GM19467 (cell line): ENCODE data around the gene MOB1A.
"Not testable (repeated sequence)": the region's sequence is repeated elsewhere in the genome, so short reads cannot be mapped to it uniquely, and the experiment has no call there.

ENCODE experiments used
- ATAC-seq: cut with Tn5 transposase; IDR thresholded peaks from one replicate; pipeline ENCODE4 v1.9.1; 2021; ENCODE audit warnings: mild to moderate bottlenecking, moderate library complexity; ENCODE audit not compliant: unreplicated experiment

Gene MOB1A

GRCh38 chr2:74149570-74150319, 28.9 kb downstream of the MOB1A start:
- no peak for ATAC-seq

GRCh38 chr2:74149247-74149525, 29.5 kb downstream of the MOB1A start:
- ATAC-seq: no peak

GRCh38 chr2:74148457-74149246, 30.0 kb downstream of the MOB1A start:
- no peak for ATAC-seq

- ATAC-seq: peak; percentile 90
Observed at GRCh38 chr2:74147727-74148456, 30.8 kb downstream of the MOB1A start, which contains the start of gene BOLA3. Gene BOLA3, minus strand, starts transcription at chr2:74147912. Its CDS starts 38 bp downstream, at chr2:74147874.

GRCh38 chr2:74146929-74147726, 31.6 kb downstream of the MOB1A start:
- peak; percentile 10 for ATAC-seq

GRCh38 chr2:74142340-74142739, 36.3 kb downstream of the MOB1A start:
- no peak for ATAC-seq

- no peak for ATAC-seq
Observed at GRCh38 chr2:74138600-74139323, 39.9 kb downstream of the MOB1A start.

- no peak for ATAC-seq
Observed at GRCh38 chr2:74137651-74138599, 40.8 kb downstream of the MOB1A start.

GRCh38 chr2:74131901-74132300, 46.8 kb downstream of the MOB1A start:
- no peak for ATAC-seq

- no peak for ATAC-seq
Observed at GRCh38 chr2:74130211-74130995, 48.3 kb downstream of the MOB1A start.

GRCh38 chr2:74128206-74128605, 50.5 kb downstream of the MOB1A start:
- ATAC-seq: no peak

- not testable (repeated sequence) for ATAC-seq
Observed at GRCh38 chr2:74123955-74124354, 54.7 kb downstream of the MOB1A start.

- not testable (repeated sequence) for ATAC-seq
Observed at GRCh38 chr2:74121846-74122245, 56.8 kb downstream of the MOB1A start.

GRCh38 chr2:74119912-74120825, 58.5 kb downstream of the MOB1A start:
- peak; percentile 88 for ATAC-seq

- no peak for ATAC-seq
Observed at GRCh38 chr2:74119339-74119738, 59.3 kb downstream of the MOB1A start.

GRCh38 chr2:74111380-74111779, 67.3 kb downstream of the MOB1A start:
- ATAC-seq: no peak

- ATAC-seq: no peak
Observed at GRCh38 chr2:74110537-74110936, 68.1 kb downstream of the MOB1A start.
